ENCODE results near the gene L3MBTL2.
"Not testable (repeated sequence)": the region's sequence is repeated elsewhere in the genome, so short reads cannot be mapped to it uniquely, and the experiment has no call there.

L3MBTL2 gene

GRCh38 chr22:41242396-41243117 lies 37.4 kb downstream of the L3MBTL2 start:
- no peak for DNase-seq

- no peak for DNase-seq
These were observed 38.2 kb downstream of the L3MBTL2 start for GRCh38 chr22:41243361-41243760.

GRCh38 chr22:41245917-41246499 lies 40.9 kb downstream of the L3MBTL2 start:
- no peak for DNase-seq

GRCh38 chr22:41247703-41248102 lies 42.6 kb downstream of the L3MBTL2 start:
- no peak for DNase-seq

DNA sequence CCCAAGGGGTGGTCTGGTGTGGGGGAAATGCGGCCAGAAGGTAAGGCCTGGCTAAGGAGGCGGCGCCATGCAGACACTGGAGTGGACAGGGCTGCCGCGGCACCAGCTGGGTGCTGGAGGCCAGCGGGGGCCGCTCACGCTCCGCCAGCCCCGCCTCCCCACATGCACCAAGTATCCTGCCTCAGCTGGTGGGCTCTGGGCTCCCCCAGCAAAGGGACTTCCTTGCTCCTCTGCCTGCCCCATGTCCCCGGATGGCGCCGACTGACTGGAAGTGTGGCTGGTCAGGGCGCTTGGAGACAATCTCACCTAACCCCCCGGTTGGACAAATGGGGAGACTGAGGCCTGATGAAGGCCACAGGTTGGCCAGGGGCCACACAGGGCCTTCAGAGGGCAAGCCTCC lies 43.2 kb downstream of the L3MBTL2 start:
- no peak for DNase-seq

GRCh38 chr22:41248758-41249157 lies 43.6 kb downstream of the L3MBTL2 start:
- no peak for DNase-seq

- no peak for DNase-seq
These were observed 44.3 kb downstream of the L3MBTL2 start for GRCh38 chr22:41249442-41249841.

- DNase-seq = no peak
These were observed 45.0 kb downstream of the L3MBTL2 start for GRCh38 chr22:41250127-41250526.

DNA sequence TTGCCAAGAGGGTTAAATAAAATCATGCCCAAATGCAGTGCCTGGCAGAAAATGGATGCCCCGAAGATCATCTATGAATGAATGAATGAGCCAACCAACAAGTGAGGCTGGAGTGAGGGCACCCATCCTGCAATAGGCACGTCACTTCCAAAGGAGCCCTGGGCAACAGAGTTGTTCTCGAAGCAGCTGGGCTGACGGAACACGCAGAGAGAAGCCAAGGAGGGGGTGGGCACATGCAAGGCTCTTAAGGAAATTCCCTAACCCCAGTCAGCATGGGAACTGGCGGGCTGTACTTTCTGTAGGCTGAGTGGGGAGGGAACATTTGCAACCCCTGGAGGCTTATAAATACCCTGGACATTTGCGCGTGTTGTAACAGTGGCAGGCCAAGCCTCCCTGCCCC lies 47.3 kb downstream of the L3MBTL2 start:
- no peak for DNase-seq

DNA sequence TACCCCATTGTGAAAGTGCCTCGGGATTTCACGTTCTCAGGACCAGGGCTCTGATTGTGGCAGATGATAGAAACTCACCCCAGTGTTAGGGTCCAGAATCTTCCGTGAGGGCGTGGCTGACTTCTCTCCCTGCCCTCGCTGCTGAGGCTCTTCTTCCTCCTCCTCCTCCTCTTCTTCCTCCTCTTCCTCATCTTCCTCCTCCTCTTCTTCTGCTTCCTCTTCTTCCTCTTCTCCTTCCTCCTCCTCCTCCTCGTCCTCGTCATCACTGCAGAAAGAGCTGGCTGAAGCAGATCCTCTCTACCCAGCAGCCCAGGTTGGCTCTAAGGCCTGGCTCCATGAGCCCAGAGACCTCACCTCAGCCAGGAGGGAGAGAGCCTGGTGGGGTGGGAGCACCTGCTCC lies 49.1 kb downstream of the L3MBTL2 start:
- no peak for DNase-seq

GRCh38 chr22:41256254-41257253 lies 51.4 kb downstream of the L3MBTL2 start:
- DNase-seq = peak; percentile 48

DNA sequence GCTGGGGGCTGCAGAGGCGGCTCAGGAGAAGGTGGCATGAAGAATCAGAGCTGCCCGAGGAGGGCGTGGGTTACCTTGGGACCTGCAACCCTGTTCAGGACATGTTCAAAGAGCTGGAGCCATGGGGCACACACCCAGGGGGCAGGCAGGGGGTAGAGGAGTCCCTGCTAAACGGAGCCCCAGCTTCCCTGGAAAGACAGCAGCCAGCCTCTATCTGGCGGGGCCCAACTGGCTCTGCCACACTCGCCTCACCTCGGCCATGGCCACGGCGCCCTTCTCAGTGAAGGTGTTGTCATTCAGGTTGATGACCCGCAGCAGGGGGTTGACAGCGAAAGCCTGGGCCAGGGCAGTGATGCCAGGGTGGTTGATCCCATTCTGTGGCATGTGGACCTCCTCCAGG lies 52.6 kb downstream of the L3MBTL2 start:
- no peak for DNase-seq

- not testable (repeated sequence) for DNase-seq
These were observed 54.6 kb downstream of the L3MBTL2 start for GRCh38 chr22:41259756-41260155.

DNA sequence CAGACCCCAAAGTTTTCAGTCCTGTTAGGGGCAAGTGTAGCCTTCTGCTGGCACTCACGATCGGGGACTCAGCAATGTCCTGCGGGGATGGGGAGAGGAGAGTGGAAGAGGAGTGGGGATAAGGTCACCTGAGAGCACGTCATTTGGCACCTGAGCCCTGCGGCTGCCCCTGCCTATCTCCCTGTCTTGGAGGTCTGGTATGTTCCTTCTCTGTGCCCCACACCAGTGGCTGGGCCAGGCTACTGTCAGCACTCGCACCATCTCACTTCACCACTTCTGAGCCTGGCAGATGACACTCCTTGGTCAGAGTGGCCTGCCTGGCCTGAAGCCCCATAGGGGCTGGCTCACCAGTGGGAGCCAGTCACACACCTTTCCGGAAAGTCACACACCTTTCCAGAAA lies 55.8 kb downstream of the L3MBTL2 start:
- no peak for DNase-seq

DNA sequence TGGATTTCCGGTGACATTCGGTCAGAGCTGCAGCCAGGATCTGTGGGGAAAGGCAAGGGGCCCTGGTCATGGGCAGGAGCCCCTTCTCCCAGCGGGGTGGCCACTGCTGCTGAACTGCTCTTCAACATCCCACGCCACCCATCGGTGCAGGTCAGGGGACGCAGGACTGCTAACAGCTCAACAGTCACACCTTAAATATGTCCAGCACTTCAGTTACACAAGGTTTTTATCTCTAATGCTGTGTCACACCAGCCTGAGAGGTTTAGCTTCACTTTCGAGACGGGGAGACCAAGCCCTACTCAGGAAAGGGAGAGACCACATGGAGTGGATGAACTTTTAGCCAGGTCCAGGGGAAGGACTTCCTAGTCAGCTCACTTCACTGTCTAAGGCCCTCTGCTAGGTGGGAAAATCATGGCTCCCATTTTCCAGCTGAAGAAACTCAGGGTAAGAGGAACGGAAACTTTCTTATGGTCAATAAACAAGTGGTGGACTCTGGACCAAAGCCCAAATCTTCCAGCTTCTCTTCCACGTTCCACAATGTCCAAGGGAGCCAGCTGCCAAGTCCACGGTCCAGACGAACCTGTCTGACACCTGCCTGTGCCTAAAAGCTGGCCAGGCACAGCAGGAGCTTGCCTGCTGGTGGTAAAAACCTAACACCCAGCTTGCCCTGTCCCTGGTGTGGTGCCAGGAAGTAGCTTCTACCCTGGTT lies 56.6 kb downstream of the L3MBTL2 start:
- no peak for DNase-seq

DNA sequence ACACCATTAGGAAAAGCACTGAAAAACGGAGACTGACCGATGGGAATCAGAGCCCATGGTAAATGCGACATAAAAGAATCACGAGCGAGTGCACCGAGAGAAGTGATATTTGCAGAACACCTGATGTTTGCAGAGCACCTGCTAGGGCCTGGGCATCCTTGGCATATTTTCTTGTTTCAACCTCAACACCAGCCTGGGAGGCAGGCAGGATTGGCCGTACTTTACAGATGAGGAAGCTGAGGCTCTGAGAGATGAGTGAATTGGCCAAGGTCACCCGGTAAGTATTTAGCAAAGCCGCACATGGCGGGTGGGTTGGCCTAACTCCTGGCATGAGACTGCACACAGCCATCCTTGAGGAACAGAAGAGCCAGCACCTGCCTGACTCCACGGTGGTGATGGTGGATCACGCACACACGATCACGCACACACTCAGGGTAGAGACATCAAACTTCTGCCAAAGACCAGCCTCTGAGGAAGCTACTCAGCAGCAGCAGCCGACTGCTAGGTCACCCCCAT lies 57.2 kb downstream of the L3MBTL2 start:
- DNase-seq = no peak

GRCh38 chr22:41263704-41264103 lies 58.6 kb downstream of the L3MBTL2 start:
- no peak for DNase-seq

GRCh38 chr22:41264408-41264941 lies 59.4 kb downstream of the L3MBTL2 start:
- DNase-seq = no peak

DNA sequence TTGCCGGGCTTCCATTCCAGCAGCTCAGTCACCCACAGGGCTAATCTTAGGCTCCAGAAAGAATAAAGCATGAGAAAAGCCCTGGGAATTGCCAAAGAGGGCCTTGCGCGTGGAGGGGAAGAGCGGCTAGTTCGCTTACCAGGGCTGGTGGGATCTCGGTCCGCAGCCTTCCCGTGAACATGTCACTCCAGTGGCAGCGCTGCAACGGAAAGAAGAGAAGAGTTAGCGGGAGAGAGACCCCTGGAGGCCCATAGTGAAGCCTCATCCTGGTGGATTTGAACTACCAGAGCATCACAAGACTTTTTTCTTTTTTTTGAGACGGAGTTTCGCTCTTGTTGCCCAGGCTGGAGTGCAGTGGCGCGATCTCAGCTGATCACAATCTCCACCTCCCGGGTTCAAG lies 62.8 kb downstream of the L3MBTL2 start:
- DNase-seq = no peak

DNA sequence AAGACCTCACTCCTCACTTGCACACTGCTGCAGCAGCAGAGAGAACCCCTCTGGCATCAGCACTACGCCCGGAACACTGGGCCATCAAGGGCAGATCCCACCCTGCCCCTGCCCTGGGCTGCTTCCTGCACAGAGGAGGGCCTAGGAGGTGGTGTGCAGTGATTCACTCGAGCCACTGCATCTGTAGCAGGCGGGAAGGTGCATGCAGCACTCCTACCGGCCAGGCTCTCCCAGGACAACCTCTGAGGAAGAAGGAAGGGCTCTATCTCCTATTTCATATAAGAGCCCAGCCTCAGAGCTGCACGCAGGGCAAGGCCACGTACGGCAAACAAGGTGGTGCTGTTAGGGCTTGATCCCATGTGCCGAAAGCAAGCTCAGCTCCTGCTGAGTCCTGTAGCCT lies 66.7 kb downstream of the L3MBTL2 start:
- no peak for DNase-seq

- DNase-seq = no peak
These were observed 68.0 kb downstream of the L3MBTL2 start for GRCh38 chr22:41273128-41273527.

DNA sequence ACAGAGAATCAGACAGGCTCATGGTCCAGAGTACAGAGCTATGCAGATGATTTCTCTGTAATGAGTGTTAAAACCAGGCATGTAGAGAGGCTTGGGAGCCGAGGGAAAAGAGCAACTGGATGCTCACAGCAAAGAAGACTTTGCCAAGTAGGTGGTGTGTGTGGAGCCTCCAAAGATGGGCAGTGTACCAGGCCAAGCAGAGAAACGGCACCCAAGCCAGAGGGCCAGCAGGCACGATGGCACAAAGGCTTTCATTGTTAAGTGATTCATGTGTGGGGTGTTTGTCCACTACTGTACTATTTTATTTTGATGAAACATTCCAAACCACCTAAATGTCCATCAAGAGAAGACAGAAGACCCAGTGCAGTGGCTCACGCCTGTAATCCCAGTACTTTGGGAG lies 69.7 kb downstream of the L3MBTL2 start:
- no peak for DNase-seq

- DNase-seq = no peak
These were observed 75.0 kb downstream of the L3MBTL2 start for GRCh38 chr22:41280065-41280464.
